ENCODE data around the gene NHLRC4. TPM values are rescaled to one million over a fixed set of nuclear protein-coding genes. Genes with fewer than 3 reads are reported as not detected.

The NHLRC4 gene
- total RNA-seq, 2 experiments from 2014 or later = 0.45 to 0.55 TPM

GRCh38 chr16:554640-555365, 12.0 kb upstream of the NHLRC4 start:
- H3K4me1 Mint-ChIP-seq (ENCODE audit: low read depth) = no peaks in the 10 kb centered on the region
- H3K4me1 ChIP-seq (ENCODE audit: insufficient read depth, low read length) = peaks cover 4% of the 10 kb centered on the region
- ATAC-seq (ENCODE audit: poor library complexity) (no peak), DNase-seq (no peak)
- TF ChIP-seq CTCF (IDR thresholded peaks at IDR 0.05) = no peak
- ChIA-PET CTCF (no interaction called here), POLR2A (no interaction called here)
- peaks cover 0 to 11% of the 10 kb centered on the region in 2 experiments for H3K9me3 ChIP-seq (ENCODE audit: control insufficient read depth in 1 of 2, insufficient read depth in 1 of 2, low read length in 2 of 2)
- no peak overlapping the region for H3K27ac ChIP-seq (ENCODE audit: low read depth in 1 of 2, low read length in 2 of 2)
- peaks cover 6% of the 10 kb centered on the region for H3K27me3 Mint-ChIP-seq
- H3K4me3 Mint-ChIP-seq = no peak overlapping the region
- H3K9me3 Mint-ChIP-seq = no peaks in the 10 kb centered on the region
- no peak overlapping the region for H3K27ac Mint-ChIP-seq
- no peaks in the 10 kb centered on the region for H3K36me3 Mint-ChIP-seq (ENCODE audit: low read depth)
- H3K4me3 ChIP-seq (ENCODE audit: low read length) = no peak overlapping the region
- intact Hi-C loops (cut with DNase I, micrococcal nuclease) = no loop called here
- peaks cover 18% of the 10 kb centered on the region for H3K36me3 ChIP-seq (ENCODE audit: insufficient read depth, low read length)
- peaks cover 11 to 15% of the 10 kb centered on the region in 2 experiments for H3K27me3 ChIP-seq (ENCODE audit: control insufficient read depth in 1 of 2, insufficient read depth in 2 of 2, low read length in 2 of 2)

GRCh38 chr16:555528-556473, 11.0 kb upstream of the NHLRC4 start:
- intact Hi-C loops (cut with DNase I, micrococcal nuclease) = no loop called here
- Mint-ChIP-seq H3K4me1 (ENCODE audit: low read depth) (no peaks in the 10 kb centered on the region), H3K4me3 (no peak overlapping the region), H3K9me3 (no peaks in the 10 kb centered on the region), H3K27me3 (peaks cover 6% of the 10 kb centered on the region), H3K27ac (no peak overlapping the region), H3K36me3 (ENCODE audit: low read depth) (no peaks in the 10 kb centered on the region)
- no peak overlapping the region for H3K4me3 ChIP-seq (ENCODE audit: low read length)
- peaks cover 4% of the 10 kb centered on the region for H3K4me1 ChIP-seq (ENCODE audit: insufficient read depth, low read length)
- peaks cover 11 to 16% of the 10 kb centered on the region in 2 experiments for H3K27me3 ChIP-seq (ENCODE audit: control insufficient read depth in 1 of 2, insufficient read depth in 2 of 2, low read length in 2 of 2)
- POLR2A ChIA-PET = no interaction called here
- peaks cover 18% of the 10 kb centered on the region for H3K36me3 ChIP-seq (ENCODE audit: insufficient read depth, low read length)
- DNase-seq (no peak), ATAC-seq (ENCODE audit: poor library complexity) (no peak)
- CTCF ChIA-PET = no interaction called here
- no peak overlapping the region for H3K27ac ChIP-seq (ENCODE audit: low read depth in 1 of 2, low read length in 2 of 2)
- no peak for TF ChIP-seq CTCF (IDR thresholded peaks at IDR 0.05)
- peaks cover 0 to 12% of the 10 kb centered on the region in 2 experiments for H3K9me3 ChIP-seq (ENCODE audit: control insufficient read depth in 1 of 2, insufficient read depth in 1 of 2, low read length in 2 of 2)

- intact Hi-C loops (cut with DNase I, micrococcal nuclease) = no loop called here
- H3K27me3 Mint-ChIP-seq = peaks cover 6% of the 10 kb centered on the region
- Histone ChIP-seq H3K9me3 (ENCODE audit: control insufficient read depth in 1 of 2, insufficient read depth in 1 of 2, low read length in 2 of 2) (peaks cover 0 to 20% of the 10 kb centered on the region in 2 experiments), H3K4me3 (ENCODE audit: low read length) (no peak overlapping the region), H3K36me3 (ENCODE audit: insufficient read depth, low read length) (peaks cover 12% of the 10 kb centered on the region), H3K4me1 (ENCODE audit: insufficient read depth, low read length) (peaks cover 4% of the 10 kb centered on the region), H3K27me3 (ENCODE audit: control insufficient read depth in 1 of 2, insufficient read depth in 2 of 2, low read length in 2 of 2) (peaks cover 17 to 24% of the 10 kb centered on the region in 2 experiments), H3K27ac (ENCODE audit: low read depth in 1 of 2, low read length in 2 of 2) (no peak overlapping the region)
- ATAC-seq (ENCODE audit: poor library complexity) = no peak
- no peaks in the 10 kb centered on the region for H3K9me3 Mint-ChIP-seq
- ChIA-PET POLR2A (no interaction called here), CTCF (no interaction called here)
- TF ChIP-seq CTCF (IDR thresholded peaks at IDR 0.05) = no peak
- H3K36me3 Mint-ChIP-seq (ENCODE audit: low read depth) = no peaks in the 10 kb centered on the region
- DNase-seq = no peak
- no peak overlapping the region for H3K27ac Mint-ChIP-seq
- H3K4me1 Mint-ChIP-seq (ENCODE audit: low read depth) = no peaks in the 10 kb centered on the region
- H3K4me3 Mint-ChIP-seq = no peak overlapping the region
Measured at GRCh38 chr16:556474-557173, 10.2 kb upstream of the NHLRC4 start.
